H9 (cell line): Measurements from ENCODE around the gene PDE4B. TPM values are rescaled to one million over a fixed set of nuclear protein-coding genes. Genes with fewer than 3 reads are reported as not detected.

Experiments used
- DNase-seq: peaks from one replicate; pipeline ENCODE4 v3.0.0-alpha.2; 2017
- H2AFZ ChIP-seq: one replicate; pipeline ENCODE4 v1.6.1; 2013; ENCODE audit warnings: mild to moderate bottlenecking, low read length, control low read depth, moderate library complexity
- H2AK5ac ChIP-seq: 2 replicates; pipeline ENCODE4 v1.6.1; 2013; ENCODE audit warnings: low read length, control low read depth, mixed read lengths; ENCODE audit not compliant: insufficient read length
- H2BK120ac ChIP-seq: one replicate; pipeline ENCODE4 v1.6.1; 2013; ENCODE audit warnings: low read depth, mild to moderate bottlenecking, low read length, control low read depth, inconsistent platforms; ENCODE audit not compliant: poor library complexity, severe bottlenecking
- H2BK12ac ChIP-seq: 2 replicates; pipeline ENCODE4 v1.6.1; 2013; ENCODE audit warnings: low read length, control low read depth, mixed read lengths, low read depth; ENCODE audit not compliant: insufficient read length
- H2BK15ac ChIP-seq: 2 replicates; pipeline ENCODE4 v1.6.1; 2013; ENCODE audit warnings: low read depth, low read length, control low read depth
- H2BK20ac ChIP-seq: one replicate; pipeline ENCODE4 v1.6.1; 2013; ENCODE audit warnings: low read depth, mild to moderate bottlenecking, low read length, control low read depth, inconsistent platforms; ENCODE audit not compliant: poor library complexity, severe bottlenecking
- H2BK5ac ChIP-seq: 2 replicates; pipeline ENCODE4 v1.6.1; 2013; ENCODE audit warnings: low read length, control low read depth, mixed read lengths; ENCODE audit not compliant: insufficient read length
- H3K14ac ChIP-seq: 2 replicates; pipeline ENCODE4 v1.6.1; 2013; ENCODE audit warnings: low read length, control low read depth; ENCODE audit not compliant: insufficient read depth
- H3K18ac ChIP-seq: 2 replicates; pipeline ENCODE4 v1.6.1; 2013; ENCODE audit warnings: low read depth, mild to moderate bottlenecking, mixed read lengths, low read length, control low read depth; ENCODE audit not compliant: insufficient read length
- H3K23ac ChIP-seq: 2 replicates; pipeline ENCODE4 v1.6.1; 2013; ENCODE audit warnings: low read length, control low read depth, mixed read lengths, low read depth; ENCODE audit not compliant: insufficient read length
- H3K23me2 ChIP-seq: 2 replicates; pipeline ENCODE4 v1.6.1; 2013; ENCODE audit warnings: low read depth, mild to moderate bottlenecking, mixed read lengths, low read length, control low read depth; ENCODE audit not compliant: insufficient read length, poor library complexity, severe bottlenecking
- H3K27ac ChIP-seq: 2 replicates; pipeline ENCODE4 v1.5.1; 2013; ENCODE audit warnings: low read length, control low read depth, mixed read lengths, low read depth; ENCODE audit not compliant: insufficient read length
- H3K27me3 ChIP-seq: 2 replicates; pipeline ENCODE4 v1.6.1; 2013; ENCODE audit warnings: low read length, control low read depth, inconsistent platforms; ENCODE audit not compliant: insufficient read depth
- H3K4ac ChIP-seq: 2 replicates; pipeline ENCODE4 v1.6.1; 2013; ENCODE audit warnings: low read depth, mild to moderate bottlenecking, control low read depth, inconsistent platforms, low read length, moderate library complexity
- H3K4me1 ChIP-seq: 2 replicates; pipeline ENCODE4 v1.6.1; 2013; ENCODE audit warnings: low read length, control low read depth, inconsistent platforms; ENCODE audit not compliant: insufficient read depth
- H3K4me2 ChIP-seq: 2 replicates; pipeline ENCODE4 v1.6.1; 2013; ENCODE audit warnings: low read length, control low read depth, mixed read lengths; ENCODE audit not compliant: insufficient read length, insufficient read depth
- H3K56ac ChIP-seq: 2 replicates; pipeline ENCODE4 v1.6.1; 2013; ENCODE audit warnings: low read depth, mild to moderate bottlenecking, mixed read lengths, low read length, control low read depth; ENCODE audit not compliant: insufficient read length
- H3K79me1 ChIP-seq: 2 replicates; pipeline ENCODE4 v1.6.1; 2013; ENCODE audit warnings: low read depth, mild to moderate bottlenecking, moderate library complexity, low read length, control low read depth, inconsistent platforms; ENCODE audit not compliant: insufficient read depth, poor library complexity, severe bottlenecking
- H3K79me2 ChIP-seq: 2 replicates; pipeline ENCODE4 v1.6.1; 2013; ENCODE audit warnings: low read length, control low read depth, inconsistent platforms; ENCODE audit not compliant: insufficient read depth
- H3K9ac ChIP-seq: 2 replicates; pipeline ENCODE4 v1.6.1; 2013; ENCODE audit warnings: low read length, control low read depth, mixed read lengths; ENCODE audit not compliant: insufficient read length; ENCODE audit errors: extremely low read depth
- H3K9me3 ChIP-seq: one replicate; pipeline ENCODE4 v1.6.1; 2013; ENCODE audit warnings: low read depth, low read length, inconsistent platforms; ENCODE audit not compliant: control insufficient read depth
- H3T11ph ChIP-seq: one replicate; pipeline ENCODE4 v1.6.1; 2013; ENCODE audit warnings: mild to moderate bottlenecking, low read length, control low read depth, inconsistent platforms
- H4K20me1 ChIP-seq: one replicate; pipeline ENCODE4 v1.6.1; 2013; ENCODE audit not compliant: control insufficient read depth, insufficient read length, insufficient read depth
- H4K5ac ChIP-seq: 2 replicates; pipeline ENCODE4 v1.6.1; 2013; ENCODE audit warnings: low read depth, mild to moderate bottlenecking, mixed read lengths, low read length, control low read depth; ENCODE audit not compliant: insufficient read length
- H4K8ac ChIP-seq: replicated peaks from 2 replicates; pipeline ENCODE4 v1.6.1; 2013; ENCODE audit warnings: low read length, control low read depth, mixed read lengths, low read depth; ENCODE audit not compliant: insufficient read length
- H4K91ac ChIP-seq: 2 replicates; pipeline ENCODE4 v1.6.1; 2013; ENCODE audit warnings: low read depth, mild to moderate bottlenecking, moderate library complexity, mixed read lengths, low read length, control low read depth; ENCODE audit not compliant: insufficient read length
- H3K27ac Mint-ChIP-seq, 3 experiments: 2 replicates in 2 of 3; 3 replicates in 1 of 3; pipeline ENCODE4 v1.8.0; 2020 to 2021; ENCODE audit warnings: mixed read lengths in 3 of 3, mild to moderate bottlenecking in 1 of 3, moderate library complexity in 1 of 3
- H3K27me3 Mint-ChIP-seq: 2 replicates; pipeline ENCODE4 v1.8.0; 2021; ENCODE audit warnings: low read depth, mild to moderate bottlenecking, moderate library complexity, mixed read lengths
- H3K36me3 Mint-ChIP-seq, 3 experiments: 2 replicates in 2 of 3; 3 replicates in 1 of 3; pipeline ENCODE4 v1.8.0; 2020 to 2021; ENCODE audit warnings: low read depth in 3 of 3, mixed read lengths in 3 of 3; ENCODE audit not compliant: insufficient read depth in 1 of 3
- H3K4me1 Mint-ChIP-seq, 2 experiments: 2 replicates each; pipeline ENCODE4 v1.8.0; 2020; ENCODE audit warnings: mixed read lengths in 2 of 2
- H3K4me3 Mint-ChIP-seq, 2 experiments: 2 replicates in 1 of 2; 3 replicates in 1 of 2; pipeline ENCODE4 v1.8.0; 2020 to 2021; ENCODE audit warnings: mild to moderate bottlenecking in 2 of 2, mixed read lengths in 2 of 2, moderate library complexity in 1 of 2
- H3K9me3 Mint-ChIP-seq, 2 experiments: 2 replicates in 1 of 2; 3 replicates in 1 of 2; pipeline ENCODE4 v1.8.0; 2020; ENCODE audit warnings: mild to moderate bottlenecking in 2 of 2, mixed read lengths in 2 of 2, moderate library complexity in 1 of 2
- CTCF ChIP-seq: fragments of 200-600 bp; sonication (generic); conservative IDR thresholded peaks from 3 replicates; pipeline ENCODE4 v1.8.0; 2021; ENCODE audit warnings: antibody characterized with exemption, mild to moderate bottlenecking
- WGBS: extraction: QIAGEN DNeasy Blood & Tissue Kit; methylation state at CpG from one replicate; pipeline ENCODE4 v1.1.7; 2013; ENCODE audit warnings: missing lambda C conversion rate, low lambda C conversion rate, mixed read lengths; ENCODE audit not compliant: insufficient read length; ENCODE audit errors: extremely low coverage; 5-methylcytosine and 5-hydroxymethylcytosine counted together
- total RNA-seq: library from RNA; stranded (reverse); gene quantifications from 2 replicates; pipeline ENCODE4 v1.2.1, GENCODE V29; 2021

Gene PDE4B
- total RNA-seq, 1 experiment from 2014 or later = 19.8 TPM

- no peak overlapping the region for H4K5ac ChIP-seq
- no peak overlapping the region for H2BK12ac ChIP-seq
- H2BK20ac ChIP-seq = no peak overlapping the region
- no peak overlapping the region for H2AFZ ChIP-seq
- no peaks in the 10 kb centered on the region for H3K4me1 ChIP-seq
- no peak overlapping the region for H3K4me3 Mint-ChIP-seq
- H4K20me1 ChIP-seq = no peaks in the 10 kb centered on the region
- no peak overlapping the region for H3K4ac ChIP-seq
- no peaks in the 10 kb centered on the region for H3K79me1 ChIP-seq
- no peaks in the 10 kb centered on the region for H3K23me2 ChIP-seq
- H3K27me3 Mint-ChIP-seq = peaks cover 5% of the 10 kb centered on the region; the same call in 1 of the 2 replicates
- H3K56ac ChIP-seq = no peak overlapping the region
- peaks cover 9 to 10% of the 10 kb centered on the region in 2 experiments for H3K4me1 Mint-ChIP-seq
- no peak overlapping the region for H2BK120ac ChIP-seq
- no peak overlapping the region for H2BK15ac ChIP-seq
- no peaks in the 10 kb centered on the region for H3K79me2 ChIP-seq
- no CpG with 5 or more reads among the region's 3 CpGs for WGBS
- TF ChIP-seq CTCF = no peak
- H3K27ac Mint-ChIP-seq = no peak overlapping the region
- H4K8ac ChIP-seq = no peak overlapping the region
- H3K36me3 Mint-ChIP-seq = peaks cover 8 to 45% (median 31%) of the 10 kb centered on the region in 3 experiments; a peak in 6 of 7 replicates
- H2BK5ac ChIP-seq = no peak overlapping the region
- no peaks in the 10 kb centered on the region; the same call in 1 of the 2 replicates for H3K27me3 ChIP-seq
- H3K23ac ChIP-seq = no peak overlapping the region
- peaks cover 41 to 42% of the 10 kb centered on the region in 2 experiments for H3K9me3 Mint-ChIP-seq
- H3K14ac ChIP-seq = no peak overlapping the region
- no peak for DNase-seq
- H3T11ph ChIP-seq = no peak overlapping the region
- H3K4me2 ChIP-seq = no peak overlapping the region
- no peak overlapping the region for H3K18ac ChIP-seq
- H3K9me3 ChIP-seq = peaks cover 23% of the 10 kb centered on the region
- H4K91ac ChIP-seq = no peak overlapping the region
- no peak overlapping the region for H3K27ac ChIP-seq
- no peak overlapping the region for H3K9ac ChIP-seq
- H2AK5ac ChIP-seq = no peak overlapping the region
Measured at GRCh38 chr1:66413838-66414175, 621.1 kb downstream of the PDE4B start.
